Astrocyte of the hippocampus (primary cell): Measurements from ENCODE around the gene BTBD19.
"Not testable (repeated sequence)": the region's sequence is repeated elsewhere in the genome, so short reads cannot be mapped to it uniquely, and the experiment has no call there.

ENCODE experiments used
- DNase-seq: peaks from one replicate; pipeline ENCODE4 v3.0.0; 2011; ENCODE audit warnings: low read depth, low spot score

BTBD19 gene

DNA sequence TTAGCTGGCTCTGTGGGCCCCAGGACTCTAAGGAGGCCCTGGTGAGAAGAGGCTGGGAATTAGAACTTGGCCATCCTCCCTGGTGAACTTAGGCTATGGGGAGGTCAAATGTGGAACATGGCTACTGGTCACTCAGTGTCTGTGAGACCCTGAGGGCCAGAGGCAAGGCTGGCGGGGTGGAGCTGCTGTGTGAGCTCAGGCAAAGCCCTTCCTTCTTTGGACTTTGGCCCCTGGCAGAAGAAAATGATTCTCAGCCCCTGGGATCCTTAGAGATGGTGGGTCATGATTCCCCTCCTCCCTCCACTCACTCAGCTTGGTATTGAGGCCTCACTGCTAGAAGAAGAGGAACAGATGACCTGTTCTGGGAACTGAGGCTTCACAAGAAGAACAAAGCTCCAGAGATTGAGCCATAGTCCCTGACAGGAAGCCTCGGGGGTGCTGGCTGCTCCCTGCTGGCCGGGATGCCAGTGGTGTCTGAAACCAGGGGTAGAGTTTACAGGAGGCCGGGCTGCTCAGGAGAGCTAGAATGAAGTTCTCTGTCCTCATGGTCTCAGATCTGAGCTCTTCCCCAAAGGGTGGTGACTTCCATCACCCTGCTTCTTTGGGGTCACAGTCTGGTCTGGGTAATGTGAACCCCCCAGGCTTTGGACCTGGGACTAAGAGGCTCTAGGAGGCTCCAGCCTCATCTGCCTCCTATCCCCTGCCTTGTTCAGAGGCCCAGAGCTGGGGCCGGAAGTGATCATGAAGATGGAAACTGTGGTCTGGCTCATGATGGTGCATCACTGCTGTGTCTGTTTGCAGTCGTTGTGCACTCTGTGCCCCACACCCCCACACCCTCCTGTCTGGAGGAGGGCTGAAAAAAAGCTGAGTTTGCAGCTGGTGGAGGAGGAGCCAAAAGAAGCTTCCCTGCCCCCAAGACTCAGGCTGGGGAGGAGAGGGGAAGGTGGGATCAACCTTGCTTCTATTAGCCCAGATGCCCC is 905 bp downstream of the BTBD19 start:
- peak; percentile 58 for DNase-seq

- DNase-seq = peak; percentile 81
These were observed 1.9 kb downstream of the BTBD19 start for GRCh38 chr1:44810101-44810761.

GRCh38 chr1:44810762-44811105 is 2.4 kb downstream of the BTBD19 start:
- not testable (repeated sequence) for DNase-seq

- no peak for DNase-seq
These were observed 2.9 kb downstream of the BTBD19 start for GRCh38 chr1:44811234-44811633.

DNA sequence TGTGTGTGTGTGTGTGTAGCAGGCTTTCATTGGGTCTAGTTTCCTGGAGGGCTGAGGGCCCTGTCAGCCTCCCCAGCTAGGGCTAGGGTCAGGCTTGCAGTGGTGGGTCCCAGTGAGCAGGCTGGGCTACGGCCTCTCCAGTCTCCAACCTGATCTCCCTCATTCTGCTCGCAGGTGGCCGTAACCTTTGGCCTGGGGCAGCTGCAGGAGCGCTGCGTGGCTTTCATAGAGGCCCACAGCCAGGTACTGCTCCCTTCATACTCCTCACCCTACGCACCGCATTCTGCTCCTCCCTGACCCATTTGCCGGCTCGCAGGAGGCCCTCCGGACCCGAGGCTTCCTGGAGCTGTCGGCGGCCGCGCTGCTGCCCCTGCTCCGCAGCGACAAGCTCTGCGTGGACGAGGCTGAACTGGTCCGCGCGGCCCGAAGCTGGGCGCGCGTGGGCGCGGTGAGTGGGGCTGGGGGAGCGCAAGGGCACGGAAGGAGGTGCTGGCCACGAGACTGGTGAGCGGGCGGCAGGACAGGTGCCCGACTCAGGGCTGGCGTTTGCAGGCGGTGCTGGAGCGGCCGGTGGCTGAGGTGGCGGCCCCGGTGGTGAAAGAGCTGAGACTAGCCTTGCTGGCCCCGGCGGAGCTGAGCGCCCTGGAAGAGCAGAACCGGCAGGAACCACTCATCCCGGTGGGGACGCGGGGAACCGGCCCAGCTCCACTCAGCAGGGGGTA is 4.7 kb downstream of the BTBD19 start:
- DNase-seq = peak; percentile 56

GRCh38 chr1:44815926-44816325 is 7.6 kb downstream of the BTBD19 start:
- not testable (repeated sequence) for DNase-seq

- DNase-seq = no peak
These were observed 9.0 kb downstream of the BTBD19 start for GRCh38 chr1:44817307-44817706.

DNA sequence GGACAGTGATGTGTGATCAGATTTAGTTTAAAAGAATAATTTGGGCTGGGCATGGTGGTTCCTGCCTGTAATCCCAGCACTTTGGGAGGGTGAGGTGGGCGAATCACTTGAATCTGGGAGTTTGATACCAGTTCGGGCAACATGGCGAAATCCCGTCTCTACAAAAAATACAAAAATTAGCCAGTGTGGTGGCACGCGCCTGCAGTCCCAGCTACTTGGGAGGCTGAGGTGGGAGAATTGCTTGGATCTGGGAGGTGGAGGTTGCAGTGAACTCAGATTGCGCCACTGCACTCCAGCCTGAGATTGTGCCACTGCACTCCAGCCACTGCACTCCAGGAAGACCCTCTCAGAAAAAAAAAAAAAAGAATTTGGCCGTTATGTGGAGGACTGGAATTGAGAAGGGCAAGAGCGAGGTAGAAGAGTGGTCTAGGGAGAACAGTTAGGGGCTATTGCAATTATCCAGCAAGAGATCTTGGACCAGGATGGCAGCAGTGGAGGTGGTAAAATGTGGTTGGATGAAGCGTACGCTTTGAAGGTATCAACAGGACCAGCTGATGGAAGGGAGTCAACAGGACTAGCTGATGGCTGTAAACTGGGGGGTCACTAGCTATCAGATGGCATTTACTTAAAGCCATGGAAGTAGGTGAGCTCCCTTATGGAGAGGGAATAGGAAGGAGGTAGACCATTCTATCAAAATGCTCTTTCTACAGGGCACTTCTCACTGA is 9.6 kb downstream of the BTBD19 start:
- DNase-seq = no peak

DNA sequence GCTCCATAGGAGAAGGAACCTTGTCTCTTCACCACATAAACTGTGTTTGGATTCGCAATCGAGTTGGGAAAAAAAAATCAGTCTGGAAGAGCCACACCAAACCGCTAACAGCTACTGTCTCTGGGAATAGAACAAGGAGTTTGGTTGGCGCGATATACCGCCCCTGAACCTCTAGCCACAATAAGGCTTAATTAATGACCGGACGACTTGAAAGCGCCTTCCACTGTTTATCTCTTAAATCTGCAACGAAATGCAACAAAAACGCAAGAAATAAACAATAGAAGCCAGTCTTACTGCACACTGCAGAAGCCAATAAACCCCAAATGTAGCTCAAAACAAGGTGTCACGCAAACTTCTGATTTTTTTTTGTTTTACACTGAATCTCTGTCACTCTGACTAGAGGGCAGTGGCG is 10.9 kb downstream of the BTBD19 start:
- DNase-seq = no peak

DNA sequence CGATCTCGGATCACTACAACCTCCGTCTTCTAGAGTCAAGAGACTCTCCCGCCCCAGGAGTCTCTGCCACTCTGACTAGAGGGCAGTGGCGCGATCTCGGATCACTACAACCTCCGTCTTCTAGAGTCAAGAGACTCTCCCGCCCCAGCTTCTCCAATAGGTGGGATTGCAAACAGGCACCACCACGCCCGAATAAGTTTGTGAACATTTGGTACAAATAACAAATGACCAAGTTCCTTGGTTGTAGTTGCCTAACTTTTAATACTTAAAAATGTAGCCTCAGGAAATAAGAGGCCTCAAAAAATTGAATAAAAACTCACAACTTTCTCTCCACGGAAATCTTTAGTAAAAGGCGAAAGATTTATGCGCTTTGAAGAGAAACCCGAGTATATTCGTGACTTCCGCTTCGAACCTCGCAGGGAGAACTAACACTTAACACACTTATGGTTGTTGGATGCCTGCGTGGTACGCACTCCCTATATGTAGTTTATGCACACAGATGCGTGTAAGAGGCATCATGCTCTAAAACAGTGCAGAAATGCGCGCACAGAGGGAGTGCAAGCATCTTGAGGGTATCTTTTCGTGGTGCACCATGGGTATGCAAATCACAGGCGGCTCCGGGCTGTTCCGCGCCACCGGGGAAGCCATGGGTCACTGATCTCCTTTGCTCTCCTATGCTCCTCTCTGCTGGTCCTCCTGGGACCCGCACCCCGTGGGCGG is 11.4 kb downstream of the BTBD19 start:
- peak; percentile 90 for DNase-seq

DNA sequence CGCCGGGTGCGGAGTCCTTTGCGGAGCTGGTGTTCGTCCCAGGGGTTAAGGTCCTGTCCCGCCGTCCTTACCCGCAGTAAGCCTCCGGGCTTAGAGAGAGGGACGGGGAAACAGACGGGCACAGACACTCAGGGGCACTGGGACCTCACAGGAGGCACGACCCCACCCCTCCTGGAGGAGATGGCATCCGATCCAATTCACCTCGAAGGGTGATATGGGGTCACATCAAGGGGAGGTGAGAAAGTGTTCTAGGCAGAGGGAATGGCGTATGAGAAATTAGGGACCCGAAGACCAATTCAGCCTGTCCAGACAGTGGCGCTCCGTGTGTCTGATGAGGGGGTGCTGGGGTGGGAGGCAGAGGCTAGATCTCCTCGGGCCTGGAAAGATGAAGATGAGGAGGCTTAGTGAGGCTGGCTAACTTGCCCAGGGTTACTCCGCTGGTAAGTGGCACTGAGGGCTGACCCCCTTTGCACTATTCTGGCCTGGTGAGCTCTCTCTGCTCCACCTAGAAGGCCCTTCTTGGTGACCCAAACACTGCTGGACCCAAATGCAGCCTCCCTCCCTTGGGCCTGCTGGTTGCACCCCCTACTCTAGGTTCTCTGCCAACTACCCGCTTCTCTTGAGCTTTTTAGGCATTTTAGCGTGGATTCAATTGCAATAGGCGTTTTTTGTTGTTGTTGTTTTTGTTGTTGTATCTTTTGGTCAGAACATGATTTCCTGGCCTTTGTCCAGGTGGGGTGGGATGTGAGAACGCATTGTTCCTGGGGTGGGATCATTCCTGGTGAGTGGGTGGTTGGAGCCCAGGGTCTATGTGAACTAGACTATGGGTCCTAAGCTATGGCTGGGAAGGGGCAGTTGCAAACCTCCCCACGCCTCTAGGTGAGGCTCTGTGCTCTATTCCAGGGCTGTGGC is 12.3 kb downstream of the BTBD19 start:
- no peak for DNase-seq

DNA sequence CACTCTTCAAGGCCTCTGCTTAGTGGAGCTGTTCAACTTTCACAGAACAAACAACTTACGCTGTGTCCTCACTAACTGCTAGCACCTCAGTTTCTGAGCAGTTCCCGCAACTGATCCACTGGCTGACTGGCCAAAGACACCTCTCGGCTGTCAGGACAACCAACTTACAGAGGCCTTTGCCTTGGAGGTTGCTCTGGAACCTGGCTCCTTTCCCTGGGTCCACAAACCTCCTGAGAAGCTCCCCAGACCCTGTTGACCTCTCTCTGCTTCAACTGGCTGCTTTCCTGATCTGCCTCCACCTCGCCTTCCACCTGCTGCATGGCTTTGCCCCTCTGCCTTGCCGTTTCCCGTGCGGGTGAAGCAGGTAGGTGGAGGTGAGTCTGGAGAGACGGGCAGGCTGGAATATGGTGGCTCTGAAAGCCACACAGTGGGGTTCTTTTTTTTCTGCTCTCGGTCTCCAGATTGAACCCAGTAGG is 13.0 kb downstream of the BTBD19 start:
- DNase-seq = no peak

- no peak for DNase-seq
These were observed 13.9 kb downstream of the BTBD19 start for GRCh38 chr1:44822131-44822701.

DNA sequence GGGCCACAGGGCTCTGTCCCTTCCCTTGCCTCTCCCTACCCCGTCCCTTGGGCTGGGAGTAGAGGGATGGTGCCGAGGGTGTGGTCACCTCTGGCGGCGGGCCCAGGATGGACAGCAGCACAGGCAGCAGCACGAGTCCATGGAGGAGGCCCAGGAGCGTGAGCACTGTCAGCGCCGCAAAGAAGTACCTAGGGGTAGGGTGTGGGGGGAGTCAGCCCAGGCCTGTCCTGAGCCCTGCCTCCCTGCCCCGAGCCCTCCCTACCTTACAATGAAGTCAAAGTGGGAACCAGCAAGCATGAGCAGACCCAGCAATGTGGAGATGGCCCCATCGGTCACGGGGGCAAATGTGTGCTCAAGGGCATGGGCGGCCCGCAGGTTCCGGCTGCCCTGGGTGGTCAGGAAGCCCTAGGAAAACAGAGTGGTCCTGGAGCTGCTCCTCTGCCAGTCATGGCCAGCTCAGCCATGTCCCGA is 14.7 kb downstream of the BTBD19 start:
- no peak for DNase-seq

DNA sequence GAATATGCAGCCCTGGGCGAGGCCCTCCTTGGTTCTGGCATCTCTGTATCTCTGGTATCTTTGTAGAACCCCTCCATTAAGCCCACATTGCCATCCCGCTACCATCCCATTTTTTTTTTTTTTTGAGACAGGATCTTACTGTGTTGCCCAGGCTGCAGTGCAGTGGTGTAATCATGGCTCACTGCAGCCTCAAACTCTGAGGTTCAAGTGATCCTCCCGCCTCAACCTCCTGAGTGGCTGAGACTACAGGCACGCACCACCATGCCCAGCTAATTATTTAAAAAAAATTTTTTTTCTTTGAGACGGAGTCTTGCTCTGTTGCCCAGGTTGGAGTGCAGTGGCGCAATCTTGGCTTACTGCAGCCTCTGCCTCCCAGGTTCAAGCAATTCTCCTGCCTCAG is 16.1 kb downstream of the BTBD19 start:
- DNase-seq = not testable (repeated sequence)

DNA sequence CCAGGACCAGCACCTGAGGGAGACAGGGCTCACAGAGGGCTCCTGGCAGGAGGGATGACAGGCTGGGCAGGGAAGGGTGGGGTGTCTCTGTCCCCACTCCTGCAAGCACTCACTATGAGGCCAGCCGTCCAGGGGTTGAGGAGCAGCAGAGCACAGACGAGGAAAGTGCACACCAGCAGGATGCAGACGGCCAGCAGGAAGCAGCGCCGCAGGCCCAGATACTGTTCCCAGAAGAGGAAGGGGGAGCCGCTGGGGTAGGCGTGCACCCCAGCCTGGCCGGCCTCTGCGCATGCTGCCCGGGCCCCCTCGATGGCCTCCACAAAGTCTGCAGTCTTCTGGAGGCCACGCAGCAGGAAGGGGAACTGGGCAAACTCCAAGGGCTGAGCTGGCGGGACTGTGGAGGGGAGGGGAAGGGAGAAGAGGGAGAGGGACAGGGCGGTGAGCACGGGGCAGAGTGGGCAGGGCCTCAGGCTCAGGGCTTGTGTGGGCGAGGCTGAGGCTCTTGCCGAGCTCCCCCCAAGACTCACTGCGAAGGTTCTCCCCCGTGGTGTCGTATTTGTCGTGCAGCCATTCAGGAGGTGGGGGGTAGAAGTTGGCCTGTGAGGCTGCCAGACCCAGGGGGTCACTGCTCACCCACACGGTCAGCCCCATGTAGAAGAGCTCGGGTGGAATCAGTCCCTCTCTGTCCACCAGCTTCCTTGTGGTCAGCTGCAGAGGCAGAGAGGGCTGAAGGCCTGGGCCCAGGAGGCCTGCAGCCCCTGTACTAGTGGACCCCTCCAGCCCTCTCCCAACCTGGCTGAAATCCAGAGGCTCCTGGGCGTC is 18.3 kb downstream of the BTBD19 start:
- DNase-seq = no peak

DNA sequence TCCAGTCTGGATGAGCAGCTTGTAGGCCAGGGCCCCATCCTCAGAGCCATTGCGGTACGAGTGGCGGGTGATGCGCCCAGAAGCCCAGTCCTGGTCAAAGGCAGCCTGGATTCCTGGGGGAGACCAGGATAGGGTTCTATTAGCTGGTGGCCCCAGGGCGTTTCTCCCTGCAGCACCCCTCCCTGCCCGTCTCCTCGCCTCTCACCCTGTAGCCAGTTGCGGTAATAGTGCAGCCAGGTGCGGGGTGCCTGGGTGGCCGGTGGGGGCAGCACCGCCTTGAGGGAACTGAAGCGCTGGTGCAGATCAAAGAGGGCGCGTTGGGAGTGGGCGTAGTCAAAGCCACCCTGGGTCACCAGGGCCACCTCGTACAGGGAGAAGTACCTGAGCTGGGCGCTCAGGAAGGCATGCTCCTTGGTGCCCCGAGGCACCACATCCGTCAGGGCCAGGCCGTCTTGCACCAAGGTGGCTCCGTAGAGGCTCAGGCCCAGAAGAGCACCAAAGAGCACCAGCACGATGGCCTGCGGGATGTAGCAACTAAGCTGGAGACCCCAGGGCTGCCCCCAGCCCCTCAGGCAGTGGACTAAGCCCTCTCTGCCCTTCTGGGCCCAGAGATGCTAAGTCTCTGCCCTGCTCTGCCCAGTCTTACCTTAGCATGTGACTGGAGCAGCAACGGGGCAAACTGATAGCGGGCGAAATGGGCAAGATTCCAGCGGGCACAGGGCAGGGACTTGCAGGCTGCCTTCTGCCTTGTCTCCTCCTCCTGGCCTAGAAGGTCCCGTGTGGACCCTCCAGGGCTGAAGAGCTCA is 19.1 kb downstream of the BTBD19 start:
- no peak for DNase-seq
